G401 (cell line): ENCODE results near the gene LRRC42. TPM values are rescaled to one million over a fixed set of nuclear protein-coding genes. Genes with fewer than 3 reads are reported as not detected.

ENCODE experiments used
- DNase-seq: peaks from one replicate; pipeline ENCODE4 v3.0.0-alpha.2; 2015; ENCODE audit warnings: low spot score
- in situ Hi-C: cut with HindIII; loops from 2 replicates; pipeline ENCODE4 v1.10.0; 2016; ENCODE audit warnings: low sequenced_read_pairs, mixed read lengths
- total RNA-seq: library from RNA; depleted of rRNA; stranded (reverse); fragments of >200 nt; shearing (Covaris generic); gene quantifications from 2 replicates; pipeline ENCODE4 v1.2.3, GENCODE V29; 2014; rRNA removed

The LRRC42 gene
- total RNA-seq = 60.4 and 94.7 TPM in 2 replicates

- in situ Hi-C loops = no loop called here
- DNase-seq = no peak
These were observed at the start of gene LRRC42 for GRCh38 chr1:53946252-53947171. Gene LRRC42, plus strand, starts transcription at chr1:53946350. Its CDS starts 5,650 bp downstream, at chr1:53952000.

GRCh38 chr1:53896635-53897229 is 49.4 kb upstream of the LRRC42 start:
- in situ Hi-C loops = no loop called here
- DNase-seq = no peak

- no peak for DNase-seq
- in situ Hi-C loops = no loop called here
These were observed 46.9 kb upstream of the LRRC42 start for GRCh38 chr1:53899206-53899628.

- in situ Hi-C loops = no loop called here
These were observed 46.4 kb upstream of the LRRC42 start for GRCh38 chr1:53899708-53900107.

DNA sequence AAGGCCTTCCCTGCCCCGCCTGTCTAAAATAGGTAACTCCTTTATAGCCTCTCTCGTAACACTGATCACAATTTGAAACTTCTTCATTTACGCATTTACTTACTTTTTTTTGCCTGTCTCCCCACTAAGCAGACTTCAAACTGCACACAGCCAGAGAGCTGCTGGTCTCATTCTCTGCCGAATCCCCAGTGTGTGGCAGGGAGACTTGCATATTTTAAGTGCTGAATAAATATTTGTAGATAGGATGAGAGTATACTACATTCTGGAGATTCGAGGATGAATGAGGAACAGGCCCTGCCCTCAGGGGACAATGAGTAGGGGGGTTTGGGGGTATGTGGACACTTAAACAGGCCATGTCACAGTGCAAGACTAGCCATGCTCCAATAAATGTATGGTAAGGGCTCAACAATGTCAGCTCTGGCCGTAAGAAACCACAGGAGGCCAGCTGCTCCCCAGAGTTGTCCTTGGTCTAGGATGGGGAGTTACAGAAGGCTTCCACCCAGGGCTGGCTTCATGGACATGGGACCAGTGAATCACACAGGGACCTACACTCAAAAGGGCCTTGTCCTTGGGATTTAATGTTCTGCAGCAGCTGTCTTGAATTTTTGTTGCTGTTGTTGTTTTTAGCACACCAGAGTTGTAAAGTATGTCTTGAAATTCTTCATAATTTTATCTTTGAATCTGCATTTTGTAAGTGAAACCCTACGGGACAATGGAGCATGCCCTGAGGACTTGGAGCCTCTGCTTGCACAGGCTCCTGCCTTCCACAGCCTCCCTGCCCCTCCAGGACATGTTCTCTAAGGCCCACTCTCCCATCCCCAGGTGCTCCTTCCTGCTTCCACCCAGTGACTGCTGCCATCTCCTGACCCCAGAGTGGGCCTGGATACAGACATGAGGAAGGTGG is 43.7 kb upstream of the LRRC42 start:
- in situ Hi-C loops = no loop called here
- no peak for DNase-seq

More at GRCh38 chr1:53899708-53900107, 46.4 kb upstream of the LRRC42 start:
- DNase-seq = no peak

- no peak for DNase-seq
- in situ Hi-C loops = no loop called here
These were observed 40.6 kb upstream of the LRRC42 start for GRCh38 chr1:53905509-53905908.

DNA sequence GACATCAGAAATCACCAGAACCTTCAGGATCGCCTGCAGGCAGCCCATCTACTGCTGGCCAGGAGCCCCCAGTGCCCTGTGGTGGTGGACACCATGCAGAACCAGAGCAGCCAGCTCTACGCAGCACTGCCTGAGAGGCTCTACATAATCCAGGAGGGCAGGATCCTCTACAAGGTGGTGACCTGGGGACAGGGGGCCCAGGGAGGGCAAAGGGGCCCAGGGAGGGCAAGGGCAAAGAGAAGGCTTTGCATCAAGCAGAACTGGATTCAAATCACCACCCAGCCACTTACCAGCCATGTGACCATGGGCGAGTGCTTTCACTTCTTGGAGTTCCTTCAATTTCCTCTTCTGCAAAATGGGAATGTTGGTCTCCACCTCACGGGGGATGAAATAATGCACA is 40.0 kb upstream of the LRRC42 start:
- DNase-seq = no peak
- in situ Hi-C loops = no loop called here

DNA sequence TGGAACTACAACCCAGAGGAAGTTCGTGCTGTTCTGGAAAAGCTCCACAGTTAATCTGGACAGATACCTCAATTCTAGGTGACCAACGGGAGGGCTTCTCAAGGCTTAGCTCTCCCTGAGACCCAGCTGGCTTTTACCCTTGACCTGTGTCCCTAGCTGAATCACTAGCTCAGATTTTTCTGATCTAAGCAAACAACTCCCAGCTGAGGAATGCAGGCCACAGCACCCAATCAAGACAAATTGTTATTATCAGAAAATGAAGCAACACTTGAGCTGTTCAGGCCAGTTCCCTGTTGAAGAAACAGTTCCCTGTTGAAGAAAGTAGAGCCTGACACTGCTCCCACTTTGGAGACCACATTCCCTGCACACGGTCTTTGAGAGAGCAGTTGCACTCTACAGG is 36.2 kb upstream of the LRRC42 start:
- DNase-seq = no peak
- in situ Hi-C loops = no loop called here

GRCh38 chr1:53911442-53911841 is 34.7 kb upstream of the LRRC42 start:
- in situ Hi-C loops = no loop called here
- DNase-seq = no peak

DNA sequence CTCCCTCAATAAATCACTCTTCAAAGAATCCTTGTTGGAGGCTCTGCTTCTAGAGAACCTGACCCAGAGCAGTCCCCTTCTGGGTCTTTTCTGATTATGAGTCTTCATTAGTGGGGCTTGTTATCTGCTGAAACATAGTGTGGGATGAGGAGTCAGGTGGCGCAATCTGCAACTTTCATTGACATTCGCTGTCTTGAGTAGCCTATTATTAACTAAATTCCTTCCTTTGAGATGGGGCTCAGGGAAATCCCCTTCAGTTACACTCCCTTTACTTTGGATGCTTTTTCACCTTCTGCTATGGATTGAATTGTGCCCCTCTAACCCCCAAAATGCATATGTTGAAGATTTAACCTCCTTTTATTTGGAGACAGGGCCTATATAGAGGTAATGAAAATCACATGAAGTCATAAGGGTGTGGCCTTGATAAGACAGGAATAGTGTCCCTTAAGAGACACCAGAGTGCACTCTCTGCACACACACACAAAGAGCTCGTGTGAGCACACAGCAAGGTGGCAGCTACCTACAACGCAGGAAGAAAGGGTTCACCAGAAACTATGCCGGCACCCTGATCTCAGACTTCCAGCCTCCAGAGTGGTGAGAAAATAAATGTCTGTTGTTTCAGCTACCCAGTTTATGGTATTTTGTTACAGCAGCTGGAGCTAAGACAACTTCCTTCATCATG is 32.7 kb upstream of the LRRC42 start:
- in situ Hi-C loops = no loop called here
- no peak for DNase-seq

DNA sequence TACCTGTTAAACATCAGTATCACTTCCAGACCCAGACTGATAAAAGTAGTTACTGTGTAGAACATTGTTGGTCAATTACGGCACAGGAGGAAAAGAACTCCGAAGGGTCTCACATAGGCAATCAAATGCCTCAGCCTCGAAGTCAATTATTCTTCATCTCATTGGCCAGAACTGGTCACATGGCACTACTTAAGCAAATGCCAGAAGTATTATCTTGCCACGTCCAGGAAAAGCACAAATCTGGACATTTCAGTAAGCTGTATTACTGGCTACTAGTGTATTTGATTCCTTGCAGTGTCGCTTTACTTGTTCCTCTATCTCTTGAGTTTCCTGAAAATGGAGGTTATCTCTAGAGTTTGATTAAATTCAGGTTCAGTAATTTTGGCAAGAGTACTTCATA is 27.8 kb upstream of the LRRC42 start:
- in situ Hi-C loops = no loop called here
- DNase-seq = no peak

GRCh38 chr1:53919675-53920066 is 26.5 kb upstream of the LRRC42 start:
- in situ Hi-C loops = no loop called here
- no peak for DNase-seq

DNA sequence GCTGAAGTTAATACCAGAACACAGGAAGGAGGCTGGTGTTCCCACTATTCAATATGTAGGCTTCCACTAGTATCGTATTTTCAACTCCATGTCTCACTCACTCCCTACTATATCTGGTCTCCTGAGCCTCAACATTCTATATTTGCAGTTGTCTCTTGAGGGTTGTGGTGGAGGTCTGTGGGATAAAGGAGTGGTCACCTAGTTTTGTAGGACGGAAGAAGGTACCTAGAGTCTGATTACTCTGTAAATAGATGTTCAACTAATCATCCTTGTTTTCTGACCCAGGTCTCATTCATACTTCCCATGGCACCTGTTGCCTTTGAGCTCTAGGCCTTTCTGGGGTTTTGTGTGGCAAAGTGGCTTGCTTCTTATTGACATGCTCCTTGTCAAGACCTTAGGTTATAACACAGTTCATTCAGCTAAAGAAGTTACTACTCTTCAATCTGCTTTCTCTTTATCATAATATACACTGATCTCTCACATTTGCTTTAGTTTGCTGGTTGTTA is 18.7 kb upstream of the LRRC42 start:
- in situ Hi-C loops = no loop called here
- DNase-seq = no peak

GRCh38 chr1:53929246-53929960 is 16.7 kb upstream of the LRRC42 start:
- in situ Hi-C loops = no loop called here
- DNase-seq = no peak

GRCh38 chr1:53930932-53931331 is 15.2 kb upstream of the LRRC42 start:
- no peak for DNase-seq
- in situ Hi-C loops = no loop called here

GRCh38 chr1:53931523-53931922 is 14.6 kb upstream of the LRRC42 start:
- DNase-seq = no peak
- in situ Hi-C loops = no loop called here

GRCh38 chr1:53934170-53934765 is 11.9 kb upstream of the LRRC42 start:
- DNase-seq = no peak

DNA sequence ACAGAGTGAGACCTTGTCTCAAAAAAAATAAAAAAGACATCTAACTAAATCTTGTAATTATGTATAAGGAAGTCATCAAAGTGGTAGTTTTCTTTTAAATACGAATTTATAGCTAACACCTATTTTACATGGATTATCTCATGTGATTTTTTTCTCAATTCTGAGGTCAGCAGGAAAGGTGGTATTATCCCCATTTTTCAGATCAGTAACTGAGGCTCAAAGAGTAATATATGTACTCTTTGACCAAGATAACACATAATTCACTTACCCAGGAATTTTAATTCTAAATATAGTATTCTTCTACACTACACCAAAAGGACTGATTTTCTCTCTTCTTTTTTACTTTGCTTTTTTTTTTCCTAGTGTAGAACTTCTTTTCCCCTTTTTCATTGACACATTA is 9.7 kb upstream of the LRRC42 start:
- DNase-seq = no peak
- in situ Hi-C loops = no loop called here

More at GRCh38 chr1:53934170-53934765, 11.9 kb upstream of the LRRC42 start:
- in situ Hi-C loops = no loop called here
